ENCODE data around the gene LTBP2.

The LTBP2 gene

DNA sequence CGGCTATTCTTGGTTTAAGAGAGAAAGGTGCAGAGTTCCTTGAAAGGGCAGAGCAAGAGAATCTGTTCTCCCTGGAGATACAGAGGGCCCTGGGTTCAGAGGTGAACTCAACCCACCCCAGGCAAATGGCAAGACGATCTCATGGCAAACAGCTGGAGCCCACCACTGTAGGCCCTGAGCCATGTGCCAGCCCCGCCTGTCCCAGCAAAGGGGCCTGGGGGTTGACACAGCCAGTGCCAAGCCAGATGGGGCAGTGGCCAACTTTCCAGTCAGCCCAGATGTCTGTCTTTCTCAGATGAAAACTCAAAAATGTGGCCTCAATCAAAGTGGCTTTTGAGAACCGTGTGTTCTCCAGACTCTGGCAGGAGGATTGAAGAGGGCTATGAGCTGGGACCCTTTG, 66.7 kb downstream of the LTBP2 start:
- Histone ChIP-seq H3K79me2 (ENCODE audit: control insufficient read depth, low read length) (no peaks in the 10 kb centered on the region), H3K4me1 (ENCODE audit: control insufficient read depth, low read length) (no peaks in the 10 kb centered on the region), H3F3A (ENCODE audit: control insufficient read depth, insufficient read depth) (no peaks in the 10 kb centered on the region), H3K27ac (ENCODE audit: low read depth, low read length) (no peak overlapping the region), H3K9me3 (ENCODE audit: control insufficient read depth, insufficient read depth, low read length) (no peaks in the 10 kb centered on the region), H3K4me2 (ENCODE audit: low read length) (no peak overlapping the region), H3K9me2 (replicated peaks; ENCODE audit: control insufficient read depth, low read length) (no peaks in the 10 kb centered on the region), H3K27me3 (ENCODE audit: control insufficient read depth, low read length) (peaks cover 11% of the 10 kb centered on the region; the same call in 1 of the 2 replicates), H3K36me3 (ENCODE audit: control insufficient read depth, low read length) (no peaks in the 10 kb centered on the region), H3K4me3 (ENCODE audit: low read length) (no peak overlapping the region), H4K20me1 (ENCODE audit: control insufficient read depth, insufficient read depth, low read depth, low read length) (no peaks in the 10 kb centered on the region)
- no peak for TF ChIP-seq CTCF (IDR thresholded peaks at IDR 0.05; ENCODE audit: low read depth, low read length, poor library complexity, severe bottlenecking)
- TF ChIP-seq EZH2phosphoT487 (IDR thresholded peaks at IDR 0.05; ENCODE audit: borderline replicate concordance, low read length), result no peak

DNA sequence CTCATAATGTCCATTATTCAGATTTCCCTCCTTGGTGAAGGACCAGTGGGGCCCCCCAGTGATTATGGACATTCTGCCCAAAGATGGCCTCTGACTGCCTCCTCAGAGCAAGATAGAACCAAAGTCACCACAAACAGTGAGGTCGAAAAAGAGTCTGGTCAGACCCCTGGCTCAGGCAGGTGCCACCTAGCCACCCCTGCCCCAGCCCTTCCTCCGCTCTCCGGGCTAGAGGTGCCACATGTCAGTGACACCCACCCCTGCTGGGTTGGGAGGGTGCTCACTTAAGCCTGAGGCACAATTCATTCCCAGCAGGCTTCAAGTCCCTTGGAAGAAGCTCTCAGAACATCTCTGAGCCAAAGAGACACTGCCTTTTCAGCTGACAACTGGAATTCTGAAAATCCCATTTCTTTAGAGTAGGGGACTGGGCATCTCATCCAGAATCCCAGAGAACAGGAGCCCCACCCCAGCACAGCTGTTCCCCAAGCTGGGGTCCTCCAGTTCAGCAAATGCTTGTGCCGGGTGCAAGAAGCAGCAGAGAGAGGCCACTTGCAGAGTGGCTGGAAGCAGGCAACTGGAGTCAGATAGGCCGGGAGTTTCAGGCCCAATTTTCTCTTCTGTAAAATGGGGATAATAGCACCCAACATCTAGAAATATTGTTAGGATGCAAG, 68.1 kb downstream of the LTBP2 start:
- Histone ChIP-seq H3K9me3 (ENCODE audit: control insufficient read depth, insufficient read depth, low read length) (no peaks in the 10 kb centered on the region), H3K36me3 (ENCODE audit: control insufficient read depth, low read length) (no peaks in the 10 kb centered on the region), H3K79me2 (ENCODE audit: control insufficient read depth, low read length) (no peaks in the 10 kb centered on the region), H3K9me2 (replicated peaks; ENCODE audit: control insufficient read depth, low read length) (no peaks in the 10 kb centered on the region), H3K4me1 (ENCODE audit: control insufficient read depth, low read length) (no peaks in the 10 kb centered on the region), H4K20me1 (ENCODE audit: control insufficient read depth, insufficient read depth, low read depth, low read length) (no peaks in the 10 kb centered on the region), H3K27me3 (ENCODE audit: control insufficient read depth, low read length) (peaks cover 11% of the 10 kb centered on the region; the same call in 1 of the 2 replicates), H3K27ac (ENCODE audit: low read depth, low read length) (no peak overlapping the region), H3K4me2 (ENCODE audit: low read length) (no peak overlapping the region), H3F3A (ENCODE audit: control insufficient read depth, insufficient read depth) (no peaks in the 10 kb centered on the region), H3K4me3 (ENCODE audit: low read length) (no peak overlapping the region)
- TF ChIP-seq EZH2phosphoT487 (IDR thresholded peaks at IDR 0.05; ENCODE audit: borderline replicate concordance, low read length) (no peak), CTCF (IDR thresholded peaks at IDR 0.05; ENCODE audit: low read depth, low read length, poor library complexity, severe bottlenecking) (no peak)

- Histone ChIP-seq H3K36me3 (ENCODE audit: control insufficient read depth, low read length) (no peaks in the 10 kb centered on the region), H3K9me3 (ENCODE audit: control insufficient read depth, insufficient read depth, low read length) (no peaks in the 10 kb centered on the region), H3F3A (ENCODE audit: control insufficient read depth, insufficient read depth) (no peaks in the 10 kb centered on the region), H3K27me3 (ENCODE audit: control insufficient read depth, low read length) (peaks cover 11% of the 10 kb centered on the region; the same call in 1 of the 2 replicates), H3K27ac (ENCODE audit: low read depth, low read length) (no peak overlapping the region), H3K79me2 (ENCODE audit: control insufficient read depth, low read length) (no peaks in the 10 kb centered on the region), H3K4me2 (ENCODE audit: low read length) (no peak overlapping the region), H4K20me1 (ENCODE audit: control insufficient read depth, insufficient read depth, low read depth, low read length) (no peaks in the 10 kb centered on the region), H3K4me3 (ENCODE audit: low read length) (no peak overlapping the region), H3K4me1 (ENCODE audit: control insufficient read depth, low read length) (no peaks in the 10 kb centered on the region), H3K9me2 (replicated peaks; ENCODE audit: control insufficient read depth, low read length) (no peaks in the 10 kb centered on the region)
- TF ChIP-seq CTCF (IDR thresholded peaks at IDR 0.05; ENCODE audit: low read depth, low read length, poor library complexity, severe bottlenecking) (no peak), EZH2phosphoT487 (IDR thresholded peaks at IDR 0.05; ENCODE audit: borderline replicate concordance, low read length) (no peak)
Observed at GRCh38 chr14:74542056-74542685, 69.9 kb downstream of the LTBP2 start.

All from DOHH2 (cell line).